GM18508 (cell line): Measurements from ENCODE around the gene SP140L.

Experiments used
- ATAC-seq: cut with Tn5 transposase; IDR thresholded peaks from one replicate; pipeline ENCODE4 v1.9.1; 2021; ENCODE audit warnings: moderate number of reproducible peaks; ENCODE audit not compliant: insufficient read depth, unreplicated experiment

Gene SP140L

GRCh38 chr2:230447455-230448451 lies 120.8 kb downstream of the SP140L start:
- peak; percentile 68 for ATAC-seq

DNA sequence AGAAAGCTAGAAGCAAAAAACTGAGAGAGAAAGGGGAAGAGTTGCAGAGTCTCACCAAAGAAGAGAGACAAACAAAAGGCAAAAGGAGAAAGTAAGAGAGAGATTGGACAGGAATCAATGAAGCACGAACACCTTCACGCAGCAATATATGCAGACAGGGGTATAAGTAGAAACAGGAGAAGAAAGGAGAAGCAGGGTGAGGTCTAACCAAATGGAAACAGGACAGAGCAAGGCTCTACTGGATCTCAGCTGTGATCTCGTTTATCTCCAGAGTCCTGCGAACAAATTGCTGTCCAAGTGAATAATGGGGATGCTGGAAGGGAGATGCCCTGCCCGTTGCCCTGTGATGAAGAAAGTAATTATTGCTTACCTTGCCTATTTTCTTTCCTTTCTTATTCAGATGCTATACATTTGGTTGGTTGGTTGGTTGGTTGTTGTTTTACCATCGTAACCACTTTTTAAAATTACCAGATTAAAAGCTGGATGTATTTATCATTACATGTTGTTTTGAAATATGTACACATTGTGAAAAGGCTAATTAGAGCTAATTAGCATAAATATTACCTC lies 123.0 kb downstream of the SP140L start:
- ATAC-seq = no peak

DNA sequence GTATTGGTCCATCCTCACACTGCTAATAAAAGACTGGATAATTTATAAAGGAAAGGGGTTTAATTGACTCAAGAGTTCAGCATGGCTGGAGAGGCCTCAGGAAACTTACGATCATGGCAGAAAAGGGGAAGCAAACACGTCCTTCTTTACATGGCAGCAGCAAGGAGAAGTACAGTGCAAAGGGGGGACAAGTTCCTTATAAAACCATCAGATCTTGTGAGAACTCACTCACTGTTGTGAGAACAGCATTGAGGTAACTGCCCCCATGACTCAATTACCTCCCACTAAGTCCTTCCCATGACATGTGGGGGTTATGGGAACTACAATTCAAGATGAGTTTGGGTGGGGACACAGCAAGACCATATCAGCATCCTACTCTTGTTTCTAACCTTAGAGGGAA lies 126.0 kb downstream of the SP140L start:
- no peak for ATAC-seq
